Stimulated activated CD4-positive, alpha-beta T cell treated with anti-CD3 and anti-CD28 coated beads, Interleukin-4, amount 100 ng/mL, for 4 hours (primary cell): ENCODE results near the gene DCHS2.

Source experiments
- DNase-seq, 2 experiments: peaks; one replicate each; pipeline ENCODE4 v3.0.0-alpha.2; 2020

The DCHS2 gene, protein sequence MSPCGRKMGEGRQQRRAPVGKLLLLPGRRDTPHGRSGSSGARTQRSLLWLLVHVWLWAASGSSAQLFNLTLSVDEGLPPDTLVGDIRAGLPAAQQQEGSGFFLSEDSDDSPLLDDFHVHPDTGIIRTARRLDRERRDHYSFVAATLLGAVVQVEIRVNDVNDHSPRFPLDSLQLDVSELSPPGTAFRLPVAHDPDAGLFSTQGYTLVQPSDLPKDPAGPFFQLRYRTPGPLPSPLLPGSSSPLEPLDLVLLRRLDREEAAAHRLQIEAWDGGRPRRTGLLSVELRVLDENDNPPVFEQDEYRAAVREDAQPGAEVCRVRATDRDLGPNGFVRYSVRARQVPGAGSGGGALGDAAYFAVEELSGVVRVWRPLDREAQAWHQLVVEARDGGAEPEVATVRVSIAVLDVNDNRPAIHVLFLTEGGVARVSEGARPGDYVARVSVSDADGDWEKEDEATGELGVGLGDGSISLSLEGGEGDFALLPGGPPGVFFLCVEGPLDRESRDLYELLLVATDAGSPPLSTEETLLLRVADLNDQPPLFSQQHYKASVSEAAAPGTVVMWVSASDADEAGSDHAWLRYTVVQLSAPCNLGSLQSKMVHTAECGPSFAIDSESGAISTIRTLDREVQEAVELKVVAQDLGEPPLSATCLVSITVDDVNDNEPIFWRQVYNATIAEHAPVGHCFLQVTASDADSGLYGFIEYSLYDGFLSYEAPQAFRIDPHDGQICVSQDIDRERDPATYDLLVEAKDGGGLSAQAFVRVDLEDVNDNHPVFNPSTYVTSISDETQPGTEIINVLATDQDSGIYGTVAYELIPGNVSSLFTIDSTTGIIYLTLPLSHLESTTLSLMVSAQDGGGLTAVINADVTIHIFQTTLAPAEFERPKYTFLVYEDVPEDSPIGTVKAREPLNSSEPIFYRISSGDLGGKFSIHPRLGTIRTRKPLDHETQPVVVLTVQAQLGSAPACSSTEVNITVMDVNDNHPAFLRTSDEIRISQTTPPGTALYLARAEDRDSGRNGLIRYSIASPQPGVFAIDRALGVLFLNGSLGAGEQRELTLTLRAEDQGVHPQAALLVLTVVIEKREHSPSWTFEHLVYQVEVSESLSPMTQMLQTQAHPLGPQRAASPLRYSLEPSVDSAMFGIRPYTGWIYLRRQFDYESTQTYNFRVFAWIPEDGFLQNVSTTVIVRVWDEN (N-terminal part only)

DNA sequence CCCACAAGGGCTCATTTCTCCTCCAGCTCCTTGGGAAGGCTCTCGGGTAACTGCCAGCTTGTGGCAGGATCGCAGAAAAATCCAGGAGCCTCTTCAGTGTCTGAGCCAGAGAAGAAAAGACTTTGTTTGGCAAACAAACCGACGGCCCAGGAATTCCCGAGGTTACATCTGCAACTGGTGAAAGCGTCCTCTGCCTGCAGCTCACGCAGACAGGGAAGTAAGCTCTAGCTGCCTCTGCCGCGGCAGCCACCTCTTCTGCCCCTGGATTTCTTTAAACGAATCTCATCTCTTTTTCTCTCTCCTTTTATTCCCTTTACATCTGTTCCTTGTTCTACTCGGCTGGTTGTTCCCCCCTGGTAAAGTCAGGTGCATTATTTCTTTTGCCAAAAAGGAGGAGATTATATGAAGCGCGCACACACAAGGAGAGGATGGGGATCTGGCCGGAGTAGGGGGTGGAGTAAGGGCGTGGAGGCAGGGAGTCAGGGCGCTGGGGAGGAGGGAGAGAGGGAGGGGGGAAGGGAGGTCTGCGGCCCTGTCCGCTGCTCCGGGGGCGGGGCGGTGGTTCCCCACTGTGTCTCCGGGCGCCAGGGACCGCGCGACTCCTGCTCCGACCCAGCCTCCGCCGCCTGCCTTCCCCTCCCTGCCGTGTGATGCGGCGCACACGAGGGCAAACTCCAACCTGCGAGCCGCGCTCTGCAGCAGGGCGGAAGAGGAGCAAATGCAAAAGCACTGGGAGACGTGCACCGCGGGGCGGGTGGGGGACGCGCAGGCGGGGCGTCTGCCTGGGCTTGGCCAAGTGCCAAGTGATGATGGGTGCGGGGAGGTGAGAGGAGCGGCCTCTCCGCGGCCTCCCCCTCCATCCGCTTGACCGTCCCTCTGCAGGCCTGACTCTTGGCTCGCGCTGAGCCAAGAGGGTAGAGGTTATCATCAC lies at the start of gene DCHS2:
Gene DCHS2, minus strand, starts transcription at position 459 of the 931 bp plus-strand sequence. Its CDS starts 444 bp downstream, at position 15.
- peak in 1 of 2 experiments; percentile 1 for DNase-seq

DNA sequence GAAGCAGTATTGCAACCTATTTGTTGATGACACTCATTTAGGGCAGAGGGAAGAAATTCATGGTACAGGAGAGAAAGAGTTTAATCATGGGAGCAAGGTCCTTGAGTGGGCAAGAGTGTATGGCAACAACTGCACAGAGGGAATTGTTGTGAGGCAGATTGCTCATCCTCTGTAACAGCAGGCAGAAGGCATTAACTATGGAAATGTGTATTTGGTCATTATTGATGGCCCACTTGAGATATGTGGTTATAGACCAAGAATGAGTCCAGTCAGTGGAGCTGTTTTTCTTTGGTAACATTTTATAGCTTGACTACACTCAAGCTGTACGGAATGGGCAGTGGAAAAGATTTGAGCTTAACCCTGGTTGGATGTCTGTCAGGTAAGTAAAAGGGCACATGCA lies 42.7 kb upstream of the DCHS2 start:
- DNase-seq = no peak

DNA sequence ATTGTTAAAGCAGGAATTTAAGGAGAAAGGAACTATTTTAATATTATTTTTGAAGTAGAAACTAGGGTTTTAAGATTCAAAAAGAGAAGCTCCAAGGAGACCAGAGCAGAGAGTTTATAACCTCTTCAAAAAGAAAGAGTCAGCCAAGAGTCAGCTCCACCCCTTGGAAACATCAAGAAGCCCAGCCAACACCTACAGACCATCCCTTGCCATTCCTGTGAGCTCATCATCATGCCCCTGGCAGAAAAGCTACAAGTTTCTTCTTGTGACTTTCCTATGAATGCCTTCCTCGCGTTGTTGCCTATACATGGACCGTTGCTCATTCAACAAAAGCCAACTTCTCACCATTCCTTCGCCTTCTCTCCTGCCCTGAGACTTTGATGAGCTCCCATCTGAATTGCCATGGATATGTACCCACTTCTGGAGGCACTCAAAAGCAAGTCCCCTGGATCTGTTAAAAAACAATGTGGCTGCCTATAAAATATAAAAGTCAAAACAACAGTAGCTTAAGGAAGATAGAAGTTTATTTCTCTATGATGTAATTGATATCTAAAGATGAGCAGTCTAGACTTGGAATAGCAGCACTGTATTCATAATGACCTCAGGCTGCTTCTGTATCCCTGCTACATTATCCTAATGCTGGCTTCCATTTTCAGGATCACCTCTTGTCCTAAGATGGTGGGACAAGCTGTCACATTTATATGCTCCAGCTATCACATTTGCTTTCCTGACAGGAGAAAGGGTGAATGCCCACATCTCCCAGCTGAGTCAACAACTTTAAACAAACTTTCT lies 38.3 kb upstream of the DCHS2 start:
- DNase-seq = no peak

DNA sequence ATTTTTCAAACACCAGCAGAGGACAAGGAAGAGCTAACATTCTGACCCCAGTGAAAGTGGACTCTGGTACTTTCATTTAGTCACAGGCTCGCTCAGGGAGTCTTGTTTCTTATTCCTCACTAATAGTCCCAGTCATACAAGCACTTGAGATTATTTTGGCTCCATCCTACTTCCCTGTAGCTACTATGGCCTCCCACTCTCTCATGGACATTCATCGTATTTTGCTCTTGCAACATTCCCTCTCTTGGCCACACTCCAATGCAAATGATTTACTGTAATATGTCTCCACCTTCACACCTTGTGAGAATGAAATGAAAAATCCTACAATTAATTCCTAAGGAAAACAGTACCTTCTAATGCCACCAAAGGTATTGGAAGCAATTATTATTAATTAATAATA lies 37.3 kb upstream of the DCHS2 start:
- no peak for DNase-seq

DNA sequence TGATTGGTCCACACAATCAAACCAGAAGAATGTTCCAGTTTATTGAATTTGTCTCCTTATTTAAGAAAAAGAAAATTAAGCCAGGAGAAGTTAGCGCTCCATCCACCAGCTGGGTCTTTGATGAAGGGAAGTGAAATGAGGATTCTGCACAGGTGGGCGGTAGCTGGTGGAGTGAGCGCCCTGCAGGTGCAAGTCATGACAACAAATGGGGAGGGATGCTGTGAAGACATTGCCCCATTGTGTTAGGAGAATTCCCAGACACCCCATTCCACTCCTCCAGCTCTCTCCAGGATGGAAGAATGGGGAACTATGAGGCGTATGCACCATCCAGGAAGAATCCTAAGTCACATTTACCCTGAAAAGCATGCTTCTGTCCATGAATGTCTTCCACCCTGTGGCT lies 35.7 kb upstream of the DCHS2 start:
- no peak for DNase-seq

DNA sequence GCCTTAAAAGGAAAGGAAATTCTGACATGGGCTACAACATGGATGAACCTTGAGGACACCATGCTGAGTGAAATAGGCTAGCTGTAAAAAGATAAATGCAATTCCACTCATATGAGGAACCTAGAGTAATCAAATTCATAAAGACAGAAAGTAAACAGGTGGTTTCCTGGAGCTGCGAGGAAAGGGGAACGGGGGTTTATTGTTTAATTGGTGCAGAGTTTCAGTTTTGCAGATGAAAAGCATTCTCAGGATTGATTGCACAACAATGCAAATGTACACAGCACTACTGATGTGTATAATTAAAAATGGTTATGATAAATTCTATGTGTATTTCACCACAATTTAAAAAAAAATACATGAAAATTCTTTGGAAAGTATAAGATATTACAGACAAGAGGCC lies 34.6 kb upstream of the DCHS2 start:
- no peak for DNase-seq

DNA sequence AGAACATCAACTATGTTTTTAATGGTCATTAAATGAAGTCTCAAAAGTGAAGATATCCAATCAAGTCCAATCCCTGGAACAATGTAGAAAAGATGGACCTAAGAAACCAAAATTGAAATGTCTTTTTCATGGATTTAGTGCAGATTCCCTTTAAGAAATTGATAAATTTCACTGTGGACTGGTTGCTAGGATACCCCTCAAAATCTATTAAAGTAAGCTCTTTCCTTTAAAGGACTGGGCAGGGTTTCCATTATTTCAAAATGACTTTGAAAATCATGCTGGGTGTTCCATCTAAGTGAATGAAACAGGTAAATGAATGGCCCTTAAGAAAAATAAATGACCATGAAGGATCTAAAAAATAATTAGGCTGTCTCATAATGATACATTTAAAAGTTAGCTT lies 30.0 kb upstream of the DCHS2 start:
- DNase-seq = no peak

DNA sequence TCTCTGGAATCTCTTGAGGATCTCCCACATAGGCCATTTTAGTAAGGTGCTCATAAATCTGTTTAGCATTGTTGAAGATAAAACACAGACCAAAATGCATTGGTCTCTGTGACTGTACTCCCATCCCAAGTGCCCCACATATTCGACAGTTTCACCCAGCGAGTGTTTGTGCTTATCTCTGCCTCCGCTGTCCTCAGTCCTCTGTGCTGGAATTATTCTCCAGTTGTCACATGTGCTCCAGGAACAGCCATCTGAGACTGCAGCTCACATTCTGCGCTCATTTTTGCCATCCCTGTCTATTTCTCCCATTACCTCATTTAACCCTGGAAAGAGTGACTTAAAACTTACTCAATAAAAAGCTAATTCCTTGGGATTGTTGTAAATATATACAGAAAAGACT lies 27.6 kb upstream of the DCHS2 start:
- DNase-seq = no peak

DNA sequence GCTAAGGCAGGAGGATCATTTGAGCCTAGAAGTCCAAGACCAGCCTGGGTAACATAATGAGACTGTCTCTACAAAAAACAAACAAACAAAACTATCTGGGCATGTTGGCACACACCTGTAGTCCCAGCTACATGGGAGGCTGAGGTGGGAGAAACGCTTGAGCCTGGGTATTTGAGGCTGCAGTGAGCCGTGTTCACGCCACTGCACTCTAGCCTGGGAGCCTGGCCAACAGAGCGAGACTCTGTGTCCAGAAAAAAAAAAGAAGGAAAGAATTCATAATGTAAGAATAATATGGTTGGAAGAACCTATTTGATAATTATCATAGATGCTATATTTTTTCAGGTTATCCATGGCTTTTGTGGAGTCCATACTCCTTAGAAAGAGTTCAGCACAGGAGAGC lies 26.0 kb upstream of the DCHS2 start:
- DNase-seq = no peak

DNA sequence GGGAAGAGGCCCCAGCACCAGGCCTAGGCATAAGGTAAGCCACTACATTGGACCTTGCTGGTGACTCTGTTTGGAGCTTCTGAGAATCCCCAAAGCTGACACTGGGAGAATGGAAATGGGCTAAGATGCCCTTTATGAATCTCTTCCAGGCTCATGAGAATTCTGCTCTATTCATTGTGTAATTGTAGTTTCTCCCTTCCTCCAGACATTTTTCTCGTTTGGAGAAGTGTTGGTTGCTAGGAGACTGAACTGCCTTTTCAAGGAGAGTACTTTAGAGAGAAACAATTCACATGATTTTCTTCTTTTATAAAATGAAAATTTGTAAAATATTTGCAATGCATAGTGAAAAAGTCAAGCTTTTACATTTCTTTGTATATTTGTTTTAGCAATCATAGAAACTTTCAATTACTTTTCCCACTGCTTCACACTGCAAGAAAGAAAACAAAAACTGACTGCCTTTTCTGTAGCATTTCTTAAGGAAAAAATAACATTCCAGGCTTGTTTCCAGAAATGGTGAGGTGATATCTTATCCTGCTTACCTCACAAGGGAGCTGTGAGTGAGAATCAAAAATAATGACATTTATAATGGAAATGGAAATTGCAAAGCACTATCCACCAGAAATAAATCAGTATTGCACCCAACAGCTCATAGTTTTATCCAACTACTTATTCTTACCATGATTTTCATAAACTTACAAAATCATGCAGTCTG lies 24.9 kb upstream of the DCHS2 start:
- DNase-seq = no peak

DNA sequence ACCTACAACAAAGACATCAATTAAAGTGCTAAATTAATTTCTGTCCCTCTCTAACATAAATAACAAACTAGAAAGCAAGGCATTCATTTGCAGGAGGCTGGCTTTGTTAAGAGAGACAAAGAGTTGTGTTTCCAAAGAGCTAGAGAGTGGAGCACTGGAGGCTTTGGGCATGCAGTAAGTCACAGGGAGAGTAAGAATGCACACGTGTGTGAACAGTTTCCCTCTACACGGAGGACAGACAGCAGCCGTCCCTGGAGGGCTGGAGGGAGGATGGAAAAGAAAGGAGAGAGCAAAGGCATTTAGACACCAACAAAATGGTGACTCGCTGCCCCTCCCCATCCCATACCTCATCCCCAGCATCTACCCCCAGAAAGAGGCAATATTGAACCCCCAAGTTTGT lies 20.4 kb upstream of the DCHS2 start:
- no peak for DNase-seq

DNA sequence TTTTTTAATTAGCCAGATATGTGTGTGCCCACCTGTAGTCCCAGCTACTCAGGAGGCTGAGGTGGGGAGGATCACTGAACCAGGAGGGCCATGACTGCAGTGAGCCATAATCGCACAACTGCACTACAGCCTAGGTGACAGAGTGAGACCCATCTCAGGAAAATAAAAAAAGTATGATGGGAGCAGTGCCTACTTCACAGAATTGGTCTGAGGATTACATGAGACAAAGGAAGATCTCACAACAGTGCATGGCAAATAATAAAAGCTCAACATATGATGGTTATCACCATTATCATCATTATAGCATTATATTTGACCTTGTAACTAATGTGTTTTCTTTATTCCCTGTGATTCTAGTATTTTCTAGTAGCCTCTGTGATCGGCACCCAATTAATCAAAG lies 19.9 kb upstream of the DCHS2 start:
- DNase-seq = no peak

DNA sequence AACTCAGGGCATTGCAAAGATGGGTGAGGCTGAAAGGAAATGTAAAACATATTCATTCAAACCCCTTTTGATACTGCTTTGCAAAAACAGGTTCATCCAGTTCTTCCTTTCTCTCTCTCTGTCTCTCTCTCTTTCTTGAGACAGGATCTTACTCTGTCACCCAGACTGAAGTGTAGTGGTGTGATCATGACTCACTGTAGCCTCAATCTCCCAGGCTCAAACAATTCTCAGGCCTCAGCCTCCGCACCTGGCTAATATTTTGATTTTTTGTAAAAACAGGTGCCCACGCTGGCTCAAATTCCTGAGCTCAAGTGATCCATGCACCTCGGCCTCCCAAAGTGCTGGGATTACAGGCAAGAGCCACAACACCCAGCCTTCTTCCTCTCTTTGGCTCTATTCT lies 15.6 kb upstream of the DCHS2 start:
- no peak for DNase-seq

DNA sequence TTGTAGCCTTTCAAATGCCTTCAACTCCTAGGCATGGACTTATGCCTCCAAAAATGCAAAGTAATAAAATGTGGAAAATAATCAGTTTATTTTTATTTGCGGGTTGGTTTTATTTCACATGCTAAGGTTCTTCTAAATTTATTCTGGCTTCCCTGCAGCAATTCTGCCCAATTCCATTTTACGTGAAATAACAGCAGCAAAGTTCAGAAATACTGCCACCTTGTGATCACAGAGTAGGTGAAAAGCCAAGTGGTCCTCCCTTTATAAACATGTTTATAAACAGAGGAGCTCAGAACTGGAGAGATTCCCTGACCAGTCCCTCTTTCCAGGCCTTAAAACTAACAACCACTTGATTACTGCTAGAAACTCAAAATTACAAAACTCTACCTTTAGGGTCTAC lies 14.7 kb upstream of the DCHS2 start:
- DNase-seq = no peak

DNA sequence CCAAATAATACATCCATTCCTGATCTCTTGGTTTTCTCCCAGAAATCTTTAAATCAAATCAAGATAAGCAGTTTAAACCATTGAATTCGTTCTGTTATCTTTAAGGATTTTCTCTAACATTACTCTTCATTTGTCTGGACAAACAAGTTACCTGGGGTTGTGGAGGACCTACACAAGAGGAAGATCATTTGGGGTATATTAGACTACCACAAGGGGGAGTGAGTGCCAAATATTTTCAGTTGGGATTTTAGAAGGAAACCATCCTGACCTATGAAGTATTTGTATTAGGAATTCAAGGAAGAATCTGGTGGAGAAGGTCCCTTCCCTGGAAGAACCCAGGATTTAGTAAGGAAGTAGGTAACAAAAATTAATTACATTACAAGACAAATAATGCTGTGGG lies 12.0 kb upstream of the DCHS2 start:
- DNase-seq = no peak

DNA sequence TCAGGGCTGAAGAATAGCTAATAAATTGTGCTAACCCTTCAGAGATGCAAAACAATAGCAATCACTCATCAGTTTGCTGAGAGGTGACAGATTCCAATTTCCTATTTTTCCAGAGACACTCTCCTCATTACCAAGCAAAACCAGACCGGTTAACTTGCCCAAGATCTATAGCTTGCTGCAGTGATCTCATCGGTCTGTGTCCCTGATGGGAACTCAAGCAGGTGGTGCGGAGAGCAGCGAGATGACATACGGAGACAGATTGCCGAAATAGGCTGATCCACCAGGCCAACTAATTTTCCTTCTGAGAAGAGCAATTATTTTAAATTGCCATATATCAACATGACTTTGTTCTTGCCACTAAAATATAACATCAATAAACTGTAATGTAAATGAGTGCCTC lies 10.5 kb upstream of the DCHS2 start:
- DNase-seq = no peak

DNA sequence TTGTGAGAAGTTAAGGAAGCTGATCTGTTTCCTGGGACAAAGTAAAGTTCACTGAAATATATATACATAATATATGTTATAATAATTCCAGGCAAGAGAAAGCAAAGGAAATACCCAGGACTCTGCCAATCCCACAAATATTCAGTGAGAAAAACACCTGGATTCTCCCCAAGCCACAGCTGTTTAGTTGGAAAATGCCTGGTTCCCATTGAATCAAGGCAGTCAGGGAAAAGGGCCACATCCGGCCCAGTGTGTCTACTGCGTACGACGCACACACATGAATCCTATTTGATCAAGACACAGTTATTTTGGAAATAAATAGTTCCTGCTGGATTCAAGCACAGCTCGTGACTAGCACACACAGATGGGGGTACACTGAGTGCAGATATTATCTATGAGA lies 6.3 kb upstream of the DCHS2 start:
- no peak for DNase-seq

DNA sequence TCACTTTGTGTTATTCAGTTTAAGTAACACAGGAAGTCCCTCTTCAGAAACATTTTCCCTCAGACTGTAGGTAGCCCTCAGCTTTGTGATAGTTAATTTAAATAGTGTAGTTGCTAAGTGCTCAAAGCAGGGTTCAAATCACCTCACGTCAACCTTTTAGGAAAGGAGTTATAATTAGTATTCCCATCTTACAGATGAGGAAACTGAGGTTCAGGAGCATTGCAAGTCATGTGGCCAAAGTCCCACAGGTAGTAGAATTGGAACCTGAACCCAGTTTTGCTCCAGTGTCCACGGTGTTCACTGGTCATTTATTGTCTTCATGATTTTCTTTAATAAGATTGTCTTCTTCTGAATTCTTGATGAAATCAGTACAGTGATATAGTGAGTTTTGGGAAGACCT lies 4.3 kb upstream of the DCHS2 start:
- no peak for DNase-seq

DNA sequence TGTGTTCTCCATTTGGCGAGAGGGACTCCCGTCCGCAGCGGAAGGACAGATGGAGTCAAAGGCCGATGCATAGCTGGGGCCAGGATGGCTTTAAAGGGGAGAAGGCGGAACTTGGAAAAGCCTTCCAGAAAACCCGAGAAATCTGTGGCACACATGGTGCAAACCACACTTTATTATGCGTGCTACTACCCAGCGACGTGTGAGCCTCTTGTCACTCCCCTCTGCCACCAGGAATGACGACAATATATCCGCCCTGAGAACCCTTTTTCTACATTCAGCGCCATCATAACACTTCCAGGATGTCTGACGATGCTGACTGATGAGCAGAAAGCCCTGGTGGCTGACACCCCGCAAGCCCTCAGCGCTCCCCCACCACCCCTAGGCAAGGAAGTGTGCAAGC lies 689 bp upstream of the DCHS2 start:
- DNase-seq = no peak

DNA sequence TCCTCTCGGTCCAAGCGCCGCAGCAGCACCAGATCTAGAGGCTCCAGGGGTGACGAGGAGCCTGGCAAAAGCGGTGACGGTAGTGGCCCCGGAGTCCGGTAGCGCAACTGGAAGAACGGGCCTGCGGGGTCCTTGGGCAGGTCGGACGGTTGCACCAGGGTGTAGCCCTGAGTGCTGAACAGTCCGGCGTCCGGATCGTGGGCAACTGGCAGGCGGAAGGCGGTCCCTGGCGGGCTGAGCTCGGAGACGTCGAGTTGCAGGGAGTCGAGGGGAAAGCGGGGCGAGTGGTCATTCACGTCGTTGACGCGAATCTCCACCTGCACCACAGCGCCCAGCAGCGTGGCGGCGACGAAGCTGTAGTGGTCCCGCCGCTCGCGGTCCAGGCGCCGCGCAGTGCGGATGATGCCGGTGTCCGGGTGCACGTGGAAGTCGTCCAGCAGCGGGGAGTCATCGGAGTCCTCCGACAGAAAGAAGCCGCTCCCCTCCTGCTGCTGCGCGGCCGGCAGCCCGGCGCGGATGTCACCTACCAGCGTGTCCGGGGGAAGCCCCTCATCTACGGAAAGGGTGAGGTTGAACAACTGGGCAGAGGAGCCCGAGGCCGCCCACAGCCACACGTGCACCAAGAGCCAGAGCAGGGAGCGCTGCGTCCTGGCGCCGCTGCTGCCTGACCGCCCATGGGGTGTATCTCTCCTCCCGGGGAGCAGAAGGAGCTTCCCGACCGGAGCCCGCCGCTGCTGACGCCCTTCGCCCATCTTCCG lies 837 bp downstream of the DCHS2 start:
- peak in 1 of 2 experiments; percentile 1 for DNase-seq
